Activated CD8-positive, alpha-beta memory T cell treated with anti-CD3 and anti-CD28 coated beads, Interleukin-2, amount 50 U/mL, for 4 hours (primary cell): ENCODE data around the gene RBMS1.
"Not testable (repeated sequence)": the region's sequence is repeated elsewhere in the genome, so short reads cannot be mapped to it uniquely, and the experiment has no call there.

Experiments used
- DNase-seq: peaks from one replicate; pipeline ENCODE4 v3.0.0-alpha.2; 2020

The RBMS1 gene

GRCh38 chr2:160377204-160377995 is 116.2 kb downstream of the RBMS1 start:
- no peak for DNase-seq

- DNase-seq: no peak
These were observed 117.0 kb downstream of the RBMS1 start for GRCh38 chr2:160376576-160376975.

DNA sequence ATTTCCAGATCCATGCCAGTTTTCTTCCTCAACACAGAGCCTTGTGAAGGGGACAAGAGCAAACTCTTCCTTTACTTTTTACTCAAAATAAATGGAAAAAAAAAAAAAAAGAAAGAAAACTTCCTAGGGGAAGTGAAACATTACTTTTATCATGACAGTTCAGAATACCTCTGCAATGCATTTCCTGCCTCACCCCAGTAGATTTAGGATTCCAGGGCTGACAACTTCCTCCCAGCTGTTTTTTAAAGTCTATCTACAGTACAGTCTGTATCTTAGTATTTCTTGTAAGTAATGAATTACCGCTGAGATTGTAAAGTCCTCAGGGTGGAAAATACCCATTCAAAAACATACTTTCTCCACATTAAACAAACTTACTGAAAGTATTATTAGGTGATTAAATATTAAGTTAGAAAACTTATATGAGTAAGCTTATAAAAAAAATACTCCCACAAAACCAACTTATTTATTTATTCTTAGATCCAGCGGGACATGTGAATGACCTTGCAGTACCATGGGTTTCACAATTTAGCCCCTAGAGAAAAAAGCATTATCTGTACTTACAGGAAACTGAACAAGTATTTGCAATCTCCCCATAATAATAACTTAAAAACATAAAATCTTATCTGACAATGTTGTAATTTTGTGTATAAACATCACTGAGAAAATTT is 117.7 kb downstream of the RBMS1 start:
- DNase-seq: no peak

- DNase-seq: no peak
These were observed 118.6 kb downstream of the RBMS1 start for GRCh38 chr2:160375037-160375436.

GRCh38 chr2:160373666-160374065 is 119.9 kb downstream of the RBMS1 start:
- no peak for DNase-seq

GRCh38 chr2:160373263-160373662 is 120.3 kb downstream of the RBMS1 start:
- no peak for DNase-seq

GRCh38 chr2:160372585-160372984 is 121.0 kb downstream of the RBMS1 start:
- DNase-seq: no peak

DNA sequence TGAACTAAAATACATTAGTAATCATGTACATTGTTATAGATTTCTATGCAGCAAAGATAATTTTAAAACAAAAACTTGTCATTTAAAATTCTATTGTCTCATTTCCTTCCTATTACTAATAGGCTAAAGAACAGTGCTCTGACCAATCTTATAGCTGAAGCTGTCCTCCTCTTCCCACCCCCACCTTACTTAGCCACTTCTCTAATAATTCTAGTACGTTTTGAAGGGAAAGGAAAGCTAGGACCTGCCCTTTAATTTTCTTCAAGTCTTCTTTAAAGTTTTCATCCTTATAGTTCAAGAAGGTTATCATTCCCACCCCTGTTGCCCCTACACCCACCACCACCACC is 121.6 kb downstream of the RBMS1 start:
- no peak for DNase-seq

DNA sequence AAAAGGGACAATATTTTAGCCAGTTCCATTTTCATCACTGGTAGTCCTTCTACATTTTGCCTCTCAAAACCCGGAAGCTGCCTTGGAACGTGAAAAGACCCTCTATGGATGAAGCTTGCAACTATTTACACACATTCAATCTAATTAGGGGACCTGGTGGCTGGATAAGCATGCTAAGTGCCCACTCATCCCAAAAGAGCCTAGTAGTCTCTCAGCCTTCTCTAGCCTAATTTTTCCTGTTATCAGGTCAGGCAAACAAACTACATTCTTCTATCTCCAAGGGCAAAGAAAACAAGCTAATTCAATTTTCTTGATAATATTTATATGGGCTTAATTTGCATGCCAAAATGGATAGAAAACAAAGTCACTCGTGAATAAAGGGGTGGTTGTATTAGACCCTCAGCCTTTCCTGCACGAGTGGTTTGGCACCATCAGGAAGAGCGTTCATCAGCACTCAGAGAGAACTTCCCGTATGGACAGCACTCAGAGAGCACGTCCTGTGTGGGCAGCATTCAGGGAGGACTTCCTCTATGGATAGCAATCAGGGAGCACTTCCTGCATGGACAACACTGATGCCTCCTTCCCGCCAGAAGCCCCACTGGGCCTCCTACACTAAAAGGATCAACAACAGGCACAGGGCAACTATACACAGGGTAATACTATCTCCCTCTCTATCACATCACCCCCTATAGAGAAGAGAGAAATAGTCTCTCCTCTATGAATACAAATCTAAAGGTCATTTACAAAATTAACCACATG is 122.2 kb downstream of the RBMS1 start:
- DNase-seq: no peak

DNA sequence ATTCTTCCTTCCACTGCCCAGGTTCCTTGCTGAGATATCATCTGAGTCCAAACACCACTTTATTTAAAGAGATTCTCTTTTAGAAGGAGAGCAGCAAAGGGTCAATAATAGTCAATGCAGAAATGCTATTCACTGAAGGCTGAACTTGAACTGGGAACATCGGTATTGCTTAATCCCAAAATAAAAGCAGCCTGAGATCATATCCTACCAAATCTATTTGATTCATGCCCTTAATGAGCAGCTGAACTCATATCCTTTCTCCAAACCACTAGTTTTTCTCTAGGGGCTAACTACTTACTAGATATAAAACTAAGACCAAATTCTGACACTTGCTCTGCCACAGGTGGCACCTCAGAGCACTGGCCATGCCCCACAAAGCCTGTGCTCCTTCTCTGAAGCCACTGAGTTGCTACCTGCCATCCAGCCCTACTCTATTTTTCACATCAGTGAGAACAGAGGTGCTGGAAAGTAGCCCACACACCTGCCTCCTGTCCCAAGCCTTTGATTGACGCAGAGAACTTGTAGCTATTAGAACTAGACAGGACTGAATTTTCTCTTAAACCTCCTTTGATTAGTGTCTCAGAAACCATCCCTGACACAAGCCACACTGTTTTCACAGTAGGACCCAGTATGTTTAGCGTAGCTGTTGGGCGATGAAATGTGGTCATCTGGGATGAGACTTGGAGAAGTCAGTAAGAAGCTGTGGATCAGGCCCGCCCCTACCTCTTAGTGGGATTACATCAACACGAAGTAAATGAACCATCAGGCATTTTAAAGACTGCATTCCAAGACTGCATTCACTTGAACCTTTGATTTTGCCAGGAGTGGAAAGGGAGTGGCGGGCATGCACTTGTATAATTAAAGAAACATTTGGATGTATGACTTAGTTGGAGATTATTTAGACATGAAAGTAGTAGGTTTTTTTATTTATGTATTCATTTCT is 124.3 kb downstream of the RBMS1 start:
- DNase-seq: no peak

- DNase-seq: no peak
These were observed 125.7 kb downstream of the RBMS1 start for GRCh38 chr2:160367887-160368286.

DNA sequence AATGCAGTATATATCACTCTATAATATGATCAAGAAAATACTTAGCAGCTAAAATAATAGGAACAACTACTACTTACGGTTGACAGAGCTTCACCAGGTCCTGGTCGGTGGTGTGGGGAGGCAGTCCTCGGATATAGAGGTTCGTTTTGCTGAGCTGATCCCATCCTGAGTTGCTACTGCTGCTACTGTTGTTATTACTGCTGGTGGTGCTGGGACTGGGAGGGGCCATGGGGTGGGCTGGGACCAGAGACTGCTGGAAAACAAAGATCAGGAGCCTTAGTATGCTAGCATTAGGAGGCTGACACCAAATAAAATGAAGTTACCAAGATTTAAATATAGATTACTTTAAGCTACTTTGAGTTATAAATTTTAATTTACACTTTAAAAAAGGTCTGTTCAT is 126.5 kb downstream of the RBMS1 start:
- DNase-seq: not testable (repeated sequence)

DNA sequence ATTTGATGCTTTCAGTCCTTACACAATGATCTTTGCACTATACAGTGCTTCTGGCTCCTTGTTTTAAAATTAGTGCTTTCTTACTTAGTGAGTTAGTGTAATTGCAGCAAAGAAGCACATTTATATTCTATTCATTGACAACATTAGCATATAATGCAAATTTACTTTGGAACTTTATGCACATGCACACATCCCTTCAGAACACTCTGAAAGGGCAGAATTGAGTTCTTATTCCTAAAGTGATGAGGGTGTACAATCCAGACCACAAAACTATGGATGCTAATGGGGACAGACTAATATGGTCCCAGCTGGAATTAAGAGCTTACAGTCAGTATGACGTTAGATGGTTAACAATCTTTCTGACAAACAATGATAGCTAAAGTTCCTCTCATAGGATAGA is 127.1 kb downstream of the RBMS1 start:
- no peak for DNase-seq

GRCh38 chr2:160365716-160366367 is 127.8 kb downstream of the RBMS1 start:
- DNase-seq: no peak

- DNase-seq: no peak
These were observed 129.2 kb downstream of the RBMS1 start for GRCh38 chr2:160364364-160364763.

- DNase-seq: no peak
These were observed 129.6 kb downstream of the RBMS1 start for GRCh38 chr2:160363961-160364360.

GRCh38 chr2:160363055-160363454 is 130.6 kb downstream of the RBMS1 start:
- no peak for DNase-seq

GRCh38 chr2:160362541-160362940 is 131.1 kb downstream of the RBMS1 start:
- DNase-seq: no peak

- DNase-seq: no peak
These were observed 131.6 kb downstream of the RBMS1 start for GRCh38 chr2:160362018-160362417.

- no peak for DNase-seq
These were observed 133.4 kb downstream of the RBMS1 start for GRCh38 chr2:160360089-160360757.

DNA sequence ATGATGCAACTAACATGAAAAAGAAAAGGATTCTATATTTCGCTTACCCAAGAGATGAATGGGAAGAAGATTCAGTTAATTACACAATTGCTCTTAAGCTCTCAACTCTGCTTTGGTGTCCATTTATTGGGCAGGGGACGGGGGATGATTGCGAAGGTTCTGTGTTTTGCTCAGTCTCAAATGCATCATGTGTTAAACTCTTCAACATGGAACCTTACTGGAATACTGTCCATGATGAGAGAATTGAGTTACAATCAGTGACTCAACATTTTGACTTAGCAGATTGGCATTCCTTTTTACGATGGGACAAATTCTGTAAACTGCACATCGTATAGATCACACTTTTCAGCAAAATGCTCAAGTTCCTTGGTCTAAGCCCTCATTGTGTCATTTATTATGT is 135.6 kb downstream of the RBMS1 start:
- no peak for DNase-seq

GRCh38 chr2:160356485-160356884 is 137.1 kb downstream of the RBMS1 start:
- DNase-seq: no peak
